Fibroblast of mammary gland (primary cell): ENCODE measurements around the gene MNX1.

Source experiments
- DNase-seq: peaks from one replicate; pipeline ENCODE4 v3.0.0-alpha.2; 2010; ENCODE audit warnings: low read depth
- H3K4me3 ChIP-seq: 2 replicates; pipeline ENCODE4 v1.5.1; 2011; ENCODE audit warnings: low read depth, mild to moderate bottlenecking, low read length, moderate library complexity; ENCODE audit not compliant: control insufficient read depth
- TF ChIP-seq, protein P1 (sequence below): conservative IDR thresholded peaks from 2 replicates; pipeline ENCODE4 v1.5.1; 2011; ENCODE audit warnings: low read depth, low read length, inconsistent platforms; ENCODE audit not compliant: control insufficient read depth, insufficient read depth

MNX1 gene

DNA sequence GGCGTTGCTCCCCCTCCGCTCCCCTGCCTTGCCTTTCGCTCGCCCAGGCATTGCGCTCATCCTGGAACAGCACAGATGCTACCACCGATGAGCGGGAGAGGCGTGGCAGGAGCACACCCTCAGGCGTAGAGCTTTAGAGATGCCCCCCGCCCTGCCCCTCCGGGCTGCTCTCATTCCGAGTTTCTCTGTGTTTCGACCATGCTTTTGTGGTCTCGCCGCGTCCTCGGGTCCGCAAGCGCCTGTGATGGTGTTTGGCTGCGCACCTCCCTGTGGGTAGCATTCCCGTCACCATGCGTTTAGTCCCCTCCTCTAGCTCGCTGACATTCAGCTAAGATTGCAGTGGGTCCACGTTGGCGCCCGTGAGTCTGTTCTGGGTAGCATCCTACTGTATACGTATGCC, 42.3 kb downstream of the MNX1 start:
- TF ChIP-seq, protein P1, sequence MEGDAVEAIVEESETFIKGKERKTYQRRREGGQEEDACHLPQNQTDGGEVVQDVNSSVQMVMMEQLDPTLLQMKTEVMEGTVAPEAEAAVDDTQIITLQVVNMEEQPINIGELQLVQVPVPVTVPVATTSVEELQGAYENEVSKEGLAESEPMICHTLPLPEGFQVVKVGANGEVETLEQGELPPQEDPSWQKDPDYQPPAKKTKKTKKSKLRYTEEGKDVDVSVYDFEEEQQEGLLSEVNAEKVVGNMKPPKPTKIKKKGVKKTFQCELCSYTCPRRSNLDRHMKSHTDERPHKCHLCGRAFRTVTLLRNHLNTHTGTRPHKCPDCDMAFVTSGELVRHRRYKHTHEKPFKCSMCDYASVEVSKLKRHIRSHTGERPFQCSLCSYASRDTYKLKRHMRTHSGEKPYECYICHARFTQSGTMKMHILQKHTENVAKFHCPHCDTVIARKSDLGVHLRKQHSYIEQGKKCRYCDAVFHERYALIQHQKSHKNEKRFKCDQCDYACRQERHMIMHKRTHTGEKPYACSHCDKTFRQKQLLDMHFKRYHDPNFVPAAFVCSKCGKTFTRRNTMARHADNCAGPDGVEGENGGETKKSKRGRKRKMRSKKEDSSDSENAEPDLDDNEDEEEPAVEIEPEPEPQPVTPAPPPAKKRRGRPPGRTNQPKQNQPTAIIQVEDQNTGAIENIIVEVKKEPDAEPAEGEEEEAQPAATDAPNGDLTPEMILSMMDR, result no peak
- no peak overlapping the region for H3K4me3 ChIP-seq
- no peak for DNase-seq

DNA sequence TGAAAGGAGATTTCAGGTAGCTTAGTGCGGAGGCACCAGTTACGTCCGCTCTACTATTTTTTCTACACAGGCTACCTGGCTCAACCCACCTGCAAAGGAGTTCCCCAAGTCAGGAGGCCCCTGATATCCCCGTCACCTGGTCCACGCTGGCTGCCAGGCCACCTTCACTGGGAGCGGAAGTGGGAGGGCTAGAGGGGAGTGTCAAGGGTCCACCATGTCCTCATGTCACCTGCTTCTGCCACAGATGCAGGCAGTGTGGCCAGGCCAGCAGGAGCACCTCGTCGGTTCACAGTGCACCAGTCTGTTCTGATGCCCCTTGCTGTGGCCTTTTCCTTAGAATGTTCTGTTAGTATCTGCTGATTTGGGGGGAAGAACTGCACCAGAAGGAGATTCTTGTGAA, 44.1 kb downstream of the MNX1 start:
- no peak for DNase-seq
- H3K4me3 ChIP-seq, result no peak overlapping the region
- TF ChIP-seq, protein P1, result no peak

DNA sequence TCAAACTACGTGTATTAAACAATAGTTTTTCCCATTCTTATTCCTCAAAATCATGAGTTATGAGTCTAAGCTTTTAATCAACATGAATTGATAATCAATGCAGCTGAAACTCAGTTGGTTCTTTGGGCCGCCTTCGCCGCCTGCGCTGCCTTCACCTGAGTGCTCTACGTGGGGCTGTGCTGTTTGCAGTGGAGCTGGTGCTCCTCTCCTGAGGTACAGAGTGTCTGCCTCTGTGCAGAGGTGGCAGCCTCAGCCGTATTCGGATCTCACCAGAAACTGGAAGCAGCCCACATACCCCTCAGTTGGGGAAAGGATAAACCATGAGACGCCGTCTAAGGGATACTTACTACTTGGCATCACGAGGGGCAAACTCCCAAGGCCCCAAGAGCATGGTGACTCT, 45.5 kb downstream of the MNX1 start:
- TF ChIP-seq, protein P1, result no peak
- DNase-seq, result no peak

DNA sequence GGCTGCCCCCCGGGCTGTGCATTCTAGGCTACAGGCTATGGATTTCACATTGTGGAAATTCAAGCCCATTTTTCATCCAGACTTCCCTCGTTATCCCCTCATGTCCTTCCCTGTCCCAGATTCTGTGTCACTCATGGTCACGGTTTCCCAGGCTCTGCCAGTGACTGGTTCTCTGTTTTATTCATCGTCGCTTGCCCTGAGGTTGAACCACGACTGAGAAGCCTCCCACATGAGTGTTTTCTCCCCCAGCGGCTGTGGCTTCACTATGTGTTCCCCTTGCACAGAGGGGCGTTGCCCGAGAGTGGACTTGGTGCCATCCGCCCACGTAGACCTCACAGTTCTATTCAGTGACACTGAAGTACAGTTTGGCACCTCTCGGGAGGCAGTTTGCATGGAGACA, 47.0 kb downstream of the MNX1 start:
- TF ChIP-seq, protein P1, result no peak
- no peak overlapping the region for H3K4me3 ChIP-seq
- DNase-seq, result no peak

More for the DNA sequence above, 45.5 kb downstream of the MNX1 start:
- H3K4me3 ChIP-seq, result no peak overlapping the region

DNA sequence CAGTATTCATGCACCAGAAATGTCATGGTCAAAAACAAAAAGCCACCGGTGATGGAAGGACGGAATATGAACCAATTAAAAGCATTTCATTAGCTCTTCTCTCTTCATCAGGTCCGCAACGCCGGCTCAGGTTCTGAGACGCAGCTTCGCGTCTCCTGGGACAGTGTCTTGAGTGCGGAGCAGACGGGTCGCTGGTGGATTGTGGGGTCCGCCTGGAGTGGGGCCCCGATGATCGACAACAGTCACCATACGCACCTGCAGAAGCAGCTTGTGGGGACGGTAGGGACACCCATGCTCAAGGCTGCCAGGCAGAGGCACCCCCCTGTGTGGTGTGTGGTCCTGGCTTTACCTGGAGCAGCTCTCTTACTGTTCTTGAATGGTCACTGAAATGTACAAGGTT, 47.6 kb downstream of the MNX1 start:
- H3K4me3 ChIP-seq, result no peak overlapping the region
- no peak for DNase-seq
- TF ChIP-seq, protein P1, result no peak

DNA sequence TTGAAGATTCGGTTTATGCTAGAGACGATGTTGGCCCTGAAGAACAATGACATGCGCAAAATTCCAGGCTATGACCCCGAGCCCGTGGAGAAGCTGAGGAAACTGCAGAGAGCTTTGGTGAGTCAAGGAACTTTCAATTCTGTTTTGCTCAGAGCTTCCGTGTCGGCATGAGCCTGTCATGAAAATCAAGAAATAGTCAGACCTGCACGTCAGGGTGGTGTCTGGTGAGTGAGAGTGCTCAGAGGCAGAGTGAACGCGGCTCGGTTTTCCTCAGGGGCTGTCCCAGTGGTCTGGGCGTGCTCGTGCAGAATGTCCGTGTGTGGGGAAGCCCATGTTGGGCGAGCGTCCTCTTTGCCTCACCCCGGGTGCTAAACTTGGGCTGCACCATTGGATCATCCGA, 48.3 kb downstream of the MNX1 start:
- no peak overlapping the region for H3K4me3 ChIP-seq
- TF ChIP-seq, protein P1, result no peak
- DNase-seq, result no peak

DNA sequence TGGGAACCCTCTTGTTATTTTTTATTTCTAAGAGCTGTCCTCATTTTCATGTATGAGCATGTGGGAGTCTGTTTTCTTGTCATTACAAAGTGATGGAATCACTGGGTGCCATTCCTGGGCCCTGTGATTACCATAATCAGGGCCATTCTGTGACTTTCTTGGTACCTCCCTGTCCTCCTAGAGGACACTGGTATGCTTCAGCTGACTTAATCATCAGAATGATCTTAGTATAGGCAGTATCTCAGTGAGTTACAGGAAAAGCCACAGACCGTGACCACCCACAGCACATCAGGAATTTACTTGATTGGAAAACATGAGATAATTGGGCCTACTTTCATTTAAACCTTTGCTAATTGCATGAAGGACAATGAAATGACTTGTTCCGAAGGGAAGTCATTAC, 53.7 kb downstream of the MNX1 start:
- TF ChIP-seq, protein P1, result no peak

More for the DNA sequence above, 53.7 kb downstream of the MNX1 start:
- DNase-seq, result no peak
- H3K4me3 ChIP-seq, result no peak overlapping the region
